Measurements from ENCODE around the gene UMAD1.

UMAD1 gene

DNA sequence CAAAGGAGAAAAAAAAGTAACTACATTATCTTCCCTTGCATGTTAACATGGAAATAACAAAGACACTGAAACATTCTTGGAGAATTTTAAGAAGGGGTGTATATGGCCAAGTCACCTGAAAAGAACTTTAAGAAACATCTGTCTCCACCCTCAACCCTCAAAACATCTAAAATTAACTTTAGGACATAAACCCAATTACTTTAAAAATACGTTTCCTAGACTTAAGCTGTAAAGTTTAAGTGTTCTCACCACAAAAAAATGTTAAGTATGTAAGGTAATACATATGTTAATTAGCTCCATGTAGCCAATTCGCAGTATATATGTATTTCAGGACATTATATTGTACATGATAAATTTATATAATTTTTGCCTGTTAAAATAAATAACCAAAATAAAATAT, 257.0 kb downstream of the UMAD1 start:
- Mint-ChIP-seq H3K27me3 (no peaks in the 10 kb centered on the region), H3K9me3 (no peaks in the 10 kb centered on the region), H3K36me3 (peaks cover 17% of the 10 kb centered on the region), H3K4me3 (no peak overlapping the region), H3K4me1 (no peaks in the 10 kb centered on the region), H3K27ac (no peak overlapping the region)

GRCh38 chr7:7897949-7898515, 257.5 kb downstream of the UMAD1 start:
- Mint-ChIP-seq H3K36me3 (peaks cover 18% of the 10 kb centered on the region), H3K27me3 (no peaks in the 10 kb centered on the region), H3K27ac (no peak overlapping the region), H3K9me3 (no peaks in the 10 kb centered on the region), H3K4me3 (no peak overlapping the region), H3K4me1 (no peaks in the 10 kb centered on the region)

- Mint-ChIP-seq H3K27me3 (no peaks in the 10 kb centered on the region), H3K9me3 (no peaks in the 10 kb centered on the region), H3K4me3 (no peak overlapping the region), H3K4me1 (peaks cover 5% of the 10 kb centered on the region), H3K36me3 (peaks cover 13% of the 10 kb centered on the region), H3K27ac (no peak overlapping the region)
Observed at GRCh38 chr7:7902845-7903244, 262.3 kb downstream of the UMAD1 start.

GRCh38 chr7:7907306-7907705, 266.8 kb downstream of the UMAD1 start:
- Mint-ChIP-seq H3K27ac (no peak overlapping the region), H3K4me1 (peaks cover 6% of the 10 kb centered on the region), H3K36me3 (peaks cover 9% of the 10 kb centered on the region), H3K4me3 (no peak overlapping the region), H3K27me3 (no peaks in the 10 kb centered on the region), H3K9me3 (no peaks in the 10 kb centered on the region)

DNA sequence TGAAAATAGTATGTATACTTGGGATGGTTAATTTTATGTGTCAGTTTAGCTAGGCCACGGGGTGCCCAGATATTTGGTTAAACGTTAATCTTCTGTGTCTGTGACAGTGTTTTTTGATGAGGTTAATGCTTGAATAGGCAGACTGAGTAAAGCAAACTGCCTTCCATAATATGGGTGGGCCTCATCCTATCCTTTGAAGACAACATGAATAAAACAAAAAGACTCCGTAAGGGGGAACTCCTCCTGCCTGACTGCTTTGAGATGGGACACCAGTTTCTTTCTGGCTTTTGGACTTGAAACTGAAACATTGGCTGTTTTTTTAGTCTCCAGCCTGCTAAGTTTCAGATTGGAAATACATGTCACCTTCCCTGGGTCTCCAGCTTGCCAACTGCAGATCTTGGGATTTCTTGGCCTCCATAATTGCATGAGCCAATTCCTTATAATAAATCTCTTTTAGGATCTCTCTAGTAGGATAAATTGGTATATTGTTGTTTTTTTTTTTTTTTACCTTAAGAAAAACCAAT, 268.1 kb downstream of the UMAD1 start:
- no peaks in the 10 kb centered on the region for H3K9me3 Mint-ChIP-seq
- H3K27ac Mint-ChIP-seq, result no peak overlapping the region
- H3K27me3 Mint-ChIP-seq, result no peaks in the 10 kb centered on the region
- no peak overlapping the region for H3K4me3 Mint-ChIP-seq
- H3K4me1 Mint-ChIP-seq, result peaks cover 6% of the 10 kb centered on the region
- peaks cover 7% of the 10 kb centered on the region for H3K36me3 Mint-ChIP-seq

- no peaks in the 10 kb centered on the region for H3K9me3 Mint-ChIP-seq
- peaks cover 6% of the 10 kb centered on the region for H3K4me1 Mint-ChIP-seq
- peaks cover 6% of the 10 kb centered on the region for H3K36me3 Mint-ChIP-seq
- no peaks in the 10 kb centered on the region for H3K27me3 Mint-ChIP-seq
- no peak overlapping the region for H3K4me3 Mint-ChIP-seq
- no peak overlapping the region for H3K27ac Mint-ChIP-seq
Observed at GRCh38 chr7:7909376-7909775, 268.8 kb downstream of the UMAD1 start.

GRCh38 chr7:7911369-7912123, 271.0 kb downstream of the UMAD1 start:
- H3K27ac Mint-ChIP-seq, result no peak overlapping the region
- H3K9me3 Mint-ChIP-seq, result no peaks in the 10 kb centered on the region
- no peak overlapping the region for H3K4me3 Mint-ChIP-seq
- H3K27me3 Mint-ChIP-seq, result no peaks in the 10 kb centered on the region
- peaks cover 6% of the 10 kb centered on the region for H3K4me1 Mint-ChIP-seq
- peaks cover 8% of the 10 kb centered on the region for H3K36me3 Mint-ChIP-seq

DNA sequence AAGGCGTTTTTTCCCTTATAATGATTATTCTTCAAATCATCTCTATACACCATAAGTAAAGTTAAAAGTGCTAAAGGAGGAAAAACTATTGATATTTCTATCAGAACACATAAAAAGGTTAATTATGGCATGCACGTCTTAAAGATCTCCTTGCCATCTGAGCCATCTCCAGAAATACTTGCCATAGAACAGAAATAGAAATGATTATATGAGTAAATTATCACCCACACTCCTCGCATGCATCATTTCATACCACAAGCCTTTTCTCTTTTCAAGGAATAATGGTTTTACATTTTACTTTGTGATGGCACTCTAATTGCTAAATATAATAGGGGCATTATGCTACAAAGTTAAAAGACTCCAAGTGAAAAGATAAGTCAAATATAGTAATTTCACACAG, 272.4 kb downstream of the UMAD1 start:
- Mint-ChIP-seq H3K36me3 (peaks cover 8% of the 10 kb centered on the region), H3K27me3 (no peaks in the 10 kb centered on the region), H3K4me1 (no peaks in the 10 kb centered on the region), H3K27ac (no peak overlapping the region), H3K4me3 (no peak overlapping the region), H3K9me3 (no peaks in the 10 kb centered on the region)

- H3K27me3 Mint-ChIP-seq, result no peaks in the 10 kb centered on the region
- no peak overlapping the region for H3K27ac Mint-ChIP-seq
- peaks cover 8% of the 10 kb centered on the region for H3K36me3 Mint-ChIP-seq
- H3K4me1 Mint-ChIP-seq, result no peaks in the 10 kb centered on the region
- H3K9me3 Mint-ChIP-seq, result no peaks in the 10 kb centered on the region
- no peak overlapping the region for H3K4me3 Mint-ChIP-seq
Observed at GRCh38 chr7:7913504-7913903, 273.0 kb downstream of the UMAD1 start.

GRCh38 chr7:7914547-7914946, 274.0 kb downstream of the UMAD1 start:
- no peaks in the 10 kb centered on the region for H3K27me3 Mint-ChIP-seq
- H3K36me3 Mint-ChIP-seq, result peaks cover 9% of the 10 kb centered on the region
- no peak overlapping the region for H3K4me3 Mint-ChIP-seq
- H3K4me1 Mint-ChIP-seq, result no peaks in the 10 kb centered on the region
- no peaks in the 10 kb centered on the region for H3K9me3 Mint-ChIP-seq
- H3K27ac Mint-ChIP-seq, result no peak overlapping the region

DNA sequence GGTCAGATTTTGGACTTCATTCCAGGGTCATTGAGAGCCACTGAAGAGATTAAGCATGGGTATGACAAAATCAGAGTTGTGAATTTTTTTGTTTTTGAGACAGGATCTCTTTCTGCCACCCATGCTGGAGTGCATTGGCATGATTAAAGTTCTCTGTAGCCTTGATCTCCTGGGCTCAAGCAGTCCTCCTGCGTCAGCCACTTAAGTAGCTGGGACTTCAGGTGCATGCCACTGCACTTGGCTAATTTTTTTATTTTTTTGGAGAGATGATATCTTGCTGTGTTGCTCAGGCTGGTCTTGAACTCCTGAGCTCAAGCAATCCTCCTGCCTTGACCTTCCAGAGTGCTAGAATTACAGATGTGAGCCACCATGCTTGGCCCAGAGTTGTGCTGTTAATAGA, 275.5 kb downstream of the UMAD1 start:
- peaks cover 9% of the 10 kb centered on the region for H3K36me3 Mint-ChIP-seq
- H3K27ac Mint-ChIP-seq, result no peak overlapping the region
- no peaks in the 10 kb centered on the region for H3K27me3 Mint-ChIP-seq
- H3K4me3 Mint-ChIP-seq, result no peak overlapping the region
- no peaks in the 10 kb centered on the region for H3K9me3 Mint-ChIP-seq
- H3K4me1 Mint-ChIP-seq, result no peaks in the 10 kb centered on the region

DNA sequence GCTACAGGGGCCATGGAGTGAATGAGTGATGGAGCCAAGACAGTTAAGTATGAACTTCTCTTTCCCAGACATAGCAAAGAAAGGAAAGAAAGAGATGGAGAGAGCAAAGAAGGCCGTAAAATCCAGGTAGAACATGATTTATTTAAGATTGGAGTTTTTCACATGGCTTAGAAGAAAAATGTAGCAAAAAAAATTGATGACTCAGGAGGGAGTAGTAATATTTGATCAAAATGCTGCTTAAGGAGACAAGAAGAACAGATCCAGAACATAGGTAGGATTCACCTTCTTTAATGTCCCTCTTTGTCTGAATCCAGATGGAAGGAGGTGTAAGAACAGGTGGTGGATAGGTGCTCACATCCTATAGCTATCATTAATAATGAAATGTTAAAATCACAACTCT, 277.0 kb downstream of the UMAD1 start:
- H3K27me3 Mint-ChIP-seq, result no peaks in the 10 kb centered on the region
- H3K9me3 Mint-ChIP-seq, result no peaks in the 10 kb centered on the region
- peaks cover 10% of the 10 kb centered on the region for H3K36me3 Mint-ChIP-seq
- no peak overlapping the region for H3K27ac Mint-ChIP-seq
- no peak overlapping the region for H3K4me3 Mint-ChIP-seq
- H3K4me1 Mint-ChIP-seq, result no peaks in the 10 kb centered on the region

GRCh38 chr7:7918736-7919448, 278.3 kb downstream of the UMAD1 start:
- Mint-ChIP-seq H3K4me3 (no peak overlapping the region), H3K36me3 (peaks cover 10% of the 10 kb centered on the region), H3K27me3 (no peaks in the 10 kb centered on the region), H3K4me1 (peaks cover 7% of the 10 kb centered on the region), H3K9me3 (no peaks in the 10 kb centered on the region), H3K27ac (no peak overlapping the region)

DNA sequence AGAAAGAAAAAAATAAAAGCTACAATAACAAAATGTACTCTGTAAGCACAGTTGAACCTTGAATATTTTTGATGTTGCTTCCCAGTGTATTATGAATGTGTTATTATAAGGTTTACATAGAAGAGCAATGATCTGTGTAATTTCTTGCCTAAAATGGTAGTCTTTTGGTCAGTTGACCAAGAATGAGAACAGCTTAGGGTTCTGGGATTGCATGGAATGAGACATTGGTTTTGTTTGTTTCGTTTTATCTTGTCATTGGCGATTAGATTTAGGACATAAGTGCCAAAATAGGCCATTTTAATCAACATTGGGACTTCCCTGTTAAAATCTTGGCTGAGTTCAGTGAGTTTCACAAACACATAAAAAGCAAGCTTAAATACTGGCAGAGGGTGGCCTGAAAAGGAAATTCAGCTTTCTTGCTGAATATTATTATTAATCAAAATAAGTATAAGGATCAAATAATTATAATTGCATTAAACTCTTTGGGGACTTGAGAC, 278.9 kb downstream of the UMAD1 start:
- Mint-ChIP-seq H3K27me3 (no peaks in the 10 kb centered on the region), H3K27ac (no peak overlapping the region), H3K36me3 (peaks cover 10% of the 10 kb centered on the region), H3K4me1 (peaks cover 13% of the 10 kb centered on the region), H3K4me3 (no peak overlapping the region), H3K9me3 (no peaks in the 10 kb centered on the region)

DNA sequence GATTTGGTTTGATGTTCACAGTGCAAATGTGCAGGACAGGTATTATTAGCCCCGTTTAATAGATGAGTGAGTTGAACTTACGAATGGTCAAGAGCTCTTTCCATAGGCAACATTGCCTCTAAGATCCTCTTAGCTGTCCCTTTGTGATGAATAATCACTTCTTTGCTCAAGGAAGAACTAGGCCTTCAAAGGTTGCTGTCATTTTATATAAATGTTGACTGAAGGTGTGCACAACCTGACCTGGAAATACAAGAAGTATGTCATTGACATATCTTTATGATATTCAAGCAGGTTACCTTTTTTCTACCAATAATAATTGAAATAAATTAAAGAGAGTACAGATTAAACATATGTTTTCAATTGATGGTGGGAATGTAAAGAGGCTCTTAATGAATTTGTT, 279.5 kb downstream of the UMAD1 start:
- Mint-ChIP-seq H3K9me3 (no peaks in the 10 kb centered on the region), H3K36me3 (peaks cover 10% of the 10 kb centered on the region), H3K27ac (no peak overlapping the region), H3K4me3 (no peak overlapping the region), H3K4me1 (peaks cover 13% of the 10 kb centered on the region), H3K27me3 (no peaks in the 10 kb centered on the region)

GRCh38 chr7:7920481-7920880, 279.9 kb downstream of the UMAD1 start:
- peaks cover 10% of the 10 kb centered on the region for H3K36me3 Mint-ChIP-seq
- no peaks in the 10 kb centered on the region for H3K9me3 Mint-ChIP-seq
- H3K27me3 Mint-ChIP-seq, result no peaks in the 10 kb centered on the region
- no peak overlapping the region for H3K4me3 Mint-ChIP-seq
- no peak overlapping the region for H3K27ac Mint-ChIP-seq
- H3K4me1 Mint-ChIP-seq, result peaks cover 13% of the 10 kb centered on the region
